Measurements from ENCODE around the gene PLCD1. TPM values are rescaled to one million over a fixed set of nuclear protein-coding genes. Genes with fewer than 3 reads are reported as not detected.

Gene PLCD1
- total and polyA plus RNA-seq, 2 experiments from 2014 or later: 16.0 to 24.4 TPM

GRCh38 chr3:38059591-38059990 is 30.1 kb upstream of the PLCD1 start:
- DNase-seq (ENCODE audit: low spot score) (no peak), ATAC-seq (no peak)
- Mint-ChIP-seq H3K27ac (no peak overlapping the region), H3K27me3 (ENCODE audit: insufficient read depth, low read depth, poor library complexity) (peaks cover 8% of the 10 kb centered on the region), H3K9me3 (peaks cover 16% of the 10 kb centered on the region), H3K4me1 (no peaks in the 10 kb centered on the region), H3K4me3 (no peak overlapping the region), H3K36me3 (ENCODE audit: low read depth) (no peaks in the 10 kb centered on the region)
- no peaks in the 10 kb centered on the region for H3F3A ChIP-seq (replicated peaks; ENCODE audit: low read depth)
- H3K27ac ChIP-seq (ENCODE audit: low read depth): no peak overlapping the region
- peaks cover 16% of the 10 kb centered on the region; the same call in 1 of the 2 replicates for H3K9me2 ChIP-seq (ENCODE audit: insufficient read depth)
- H3K27me3 ChIP-seq (ENCODE audit: insufficient read depth): no peaks in the 10 kb centered on the region
- no peaks in the 10 kb centered on the region for H3K36me3 ChIP-seq (ENCODE audit: insufficient read depth)
- no peaks in the 10 kb centered on the region for H4K20me1 ChIP-seq (replicated peaks; ENCODE audit: insufficient read depth)
- H2AFZ ChIP-seq: no peak overlapping the region
- no peak overlapping the region for H3K4me3 ChIP-seq
- H3K4me2 ChIP-seq: no peak overlapping the region
- no peaks in the 10 kb centered on the region for H3K4me1 ChIP-seq (ENCODE audit: insufficient read depth)
- H3K79me2 ChIP-seq (replicated peaks; ENCODE audit: insufficient read depth): no peaks in the 10 kb centered on the region
- TF ChIP-seq EZH2phosphoT487 (IDR thresholded peaks at IDR 0.05; ENCODE audit: unreplicated experiment) (no peak), REST (IDR thresholded peaks at IDR 0.05; ENCODE audit: unreplicated experiment) (no peak), CREB1 (CRISPR knock-in tag; IDR thresholded peaks at IDR 0.05; ENCODE audit: low read depth) (no peak), POLR2AphosphoS5 (IDR thresholded peaks at IDR 0.05; ENCODE audit: low read depth) (no peak), ZNF331 (CRISPR knock-in tag; IDR thresholded peaks at IDR 0.05; ENCODE audit: low read depth) (no peak), NANOG (IDR thresholded peaks at IDR 0.05; ENCODE audit: borderline replicate concordance) (no peak), CTCF (conservative IDR thresholded peaks at IDR 0.05; ENCODE audit: low read depth in 2 of 2) (no peak), JUNB (IDR thresholded peaks at IDR 0.05; ENCODE audit: unreplicated experiment) (no peak), ZNF114 (CRISPR knock-in tag; IDR thresholded peaks at IDR 0.05) (no peak), ZNF462 (CRISPR knock-in tag; IDR thresholded peaks at IDR 0.05) (no peak), STAT1 (IDR thresholded peaks at IDR 0.05; ENCODE audit: unreplicated experiment) (no peak), EZH2 (IDR thresholded peaks at IDR 0.05; ENCODE audit: low read depth, unreplicated experiment) (no peak)
- TF ChIP-seq, protein P1, sequence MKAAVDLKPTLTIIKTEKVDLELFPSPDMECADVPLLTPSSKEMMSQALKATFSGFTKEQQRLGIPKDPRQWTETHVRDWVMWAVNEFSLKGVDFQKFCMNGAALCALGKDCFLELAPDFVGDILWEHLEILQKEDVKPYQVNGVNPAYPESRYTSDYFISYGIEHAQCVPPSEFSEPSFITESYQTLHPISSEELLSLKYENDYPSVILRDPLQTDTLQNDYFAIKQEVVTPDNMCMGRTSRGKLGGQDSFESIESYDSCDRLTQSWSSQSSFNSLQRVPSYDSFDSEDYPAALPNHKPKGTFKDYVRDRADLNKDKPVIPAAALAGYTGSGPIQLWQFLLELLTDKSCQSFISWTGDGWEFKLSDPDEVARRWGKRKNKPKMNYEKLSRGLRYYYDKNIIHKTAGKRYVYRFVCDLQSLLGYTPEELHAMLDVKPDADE (IDR thresholded peaks at IDR 0.05): no peak
